Neural progenitor cell (in vitro differentiated cells): ENCODE measurements around the gene WNT2B. TPM values are rescaled to one million over a fixed set of nuclear protein-coding genes. Genes with fewer than 3 reads are reported as not detected.
A peak's percentile ranks its signal among the peaks of the same experiment; 100 is the strongest.

ENCODE experiments used
- DNase-seq: peaks from one replicate; pipeline ENCODE4 v3.0.0-alpha.2; 2016; ENCODE audit warnings: low spot score
- H2AFZ ChIP-seq: fragments of 200-600 bp; sonication (generic); replicated peaks from 2 replicates; pipeline ENCODE4 v1.6.1; 2016; ENCODE audit warnings: antibody characterized with exemption
- H3F3A ChIP-seq: fragments of 200-600 bp; sonication (generic); 2 replicates; pipeline ENCODE4 v1.6.1; 2016; ENCODE audit warnings: antibody characterized with exemption, low read depth
- H3K27ac ChIP-seq: fragments of 200-600 bp; sonication (generic); 2 replicates; pipeline ENCODE4 v1.5.1; 2016; ENCODE audit warnings: mild to moderate bottlenecking
- H3K27me3 ChIP-seq: fragments of 200-600 bp; sonication (generic); 2 replicates; pipeline ENCODE4 v1.6.1; 2016; ENCODE audit warnings: mild to moderate bottlenecking, moderate library complexity
- H3K36me3 ChIP-seq: fragments of 200-600 bp; sonication (generic); 2 replicates; pipeline ENCODE4 v1.5.1; 2016
- H3K4me1 ChIP-seq: fragments of 200-600 bp; sonication (generic); 2 replicates; pipeline ENCODE4 v1.6.1; 2016; ENCODE audit warnings: mixed run types
- H3K4me2 ChIP-seq: fragments of 200-600 bp; sonication (generic); 2 replicates; pipeline ENCODE4 v1.6.1; 2016
- H3K4me3 ChIP-seq: fragments of 200-600 bp; sonication (generic); 2 replicates; pipeline ENCODE4 v1.5.1; 2016
- H3K79me2 ChIP-seq: fragments of 200-600 bp; sonication (generic); 2 replicates; pipeline ENCODE4 v1.6.1; 2016; ENCODE audit warnings: low read depth
- H3K9ac ChIP-seq: fragments of 200-600 bp; sonication (generic); 2 replicates; pipeline ENCODE4 v1.6.1; 2016
- H3K9me3 ChIP-seq: fragments of 200-600 bp; sonication (generic); 2 replicates; pipeline ENCODE4 v1.5.1; 2016; ENCODE audit warnings: low read depth
- H4K20me1 ChIP-seq: fragments of 200-600 bp; sonication (generic); 2 replicates; pipeline ENCODE4 v1.6.1; 2016; ENCODE audit warnings: low read depth
- H3K27ac Mint-ChIP-seq: 3 replicates; pipeline ENCODE4 v1.8.0; 2021; ENCODE audit warnings: mixed read lengths
- H3K27me3 Mint-ChIP-seq: 2 replicates; pipeline ENCODE4 v1.8.0; 2022; ENCODE audit warnings: low read depth, mild to moderate bottlenecking, inconsistent platforms, moderate library complexity, mixed read lengths; ENCODE audit not compliant: insufficient read depth
- H3K36me3 Mint-ChIP-seq: 3 replicates; pipeline ENCODE4 v1.8.0; 2021; ENCODE audit warnings: mixed read lengths
- H3K4me1 Mint-ChIP-seq: 3 replicates; pipeline ENCODE4 v1.8.0; 2021; ENCODE audit warnings: mixed read lengths
- H3K4me3 Mint-ChIP-seq: 3 replicates; pipeline ENCODE4 v1.8.0; 2021; ENCODE audit warnings: mild to moderate bottlenecking, moderate library complexity, mixed read lengths
- H3K9me3 Mint-ChIP-seq: 3 replicates; pipeline ENCODE4 v1.8.0; 2020; ENCODE audit warnings: mixed read lengths
- CTCF ChIP-seq: fragments of 200-600 bp; sonication (generic); IDR thresholded peaks from 2 replicates; pipeline ENCODE4 v1.5.1; 2017; ENCODE audit warnings: antibody characterized with exemption, mild to moderate bottlenecking
- EZH2 ChIP-seq: fragments of 200-600 bp; sonication (generic); IDR thresholded peaks from 2 replicates; pipeline ENCODE4 v1.6.1; 2017; ENCODE audit warnings: antibody characterized with exemption, mild to moderate bottlenecking, moderate library complexity
- EZH2phosphoT487 ChIP-seq: fragments of 200-600 bp; sonication (generic); IDR thresholded peaks from 2 replicates; pipeline ENCODE4 v1.6.1; 2017; ENCODE audit warnings: antibody characterized with exemption
- total RNA-seq: library from RNA; depleted of rRNA; stranded (reverse); fragments of >200 nt; gene quantifications from 2 replicates; pipeline ENCODE4 v1.2.3, GENCODE V29; 2015; ENCODE audit warnings: low replicate concordance

WNT2B gene
- total RNA-seq, 1 donor from 2014 or later, result 1.6 TPM

DNA sequence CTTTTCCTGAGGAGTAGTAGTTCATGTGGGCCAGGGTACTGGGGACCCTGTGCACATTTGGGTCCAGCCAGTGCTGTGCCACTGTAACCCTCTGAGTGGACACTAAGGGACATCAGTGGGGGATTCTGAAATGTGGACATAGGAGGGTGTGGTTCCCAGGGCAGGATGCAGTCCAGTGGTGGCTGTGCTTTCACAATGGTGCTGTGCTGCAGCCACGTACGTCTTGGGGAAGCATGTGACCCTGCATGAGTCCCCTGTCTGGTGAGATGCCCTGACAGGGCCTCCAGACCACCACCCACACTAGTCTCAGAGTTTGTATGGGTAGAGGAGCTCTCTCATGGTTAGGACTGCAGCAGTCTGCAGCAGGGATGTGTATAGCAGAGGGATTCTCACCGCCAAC lies 37.8 kb upstream of the WNT2B start:
- H4K20me1 ChIP-seq, result no peaks in the 10 kb centered on the region
- Mint-ChIP-seq H3K36me3 (no peaks in the 10 kb centered on the region), H3K4me3 (no peak overlapping the region), H3K4me1 (peaks cover 11% of the 10 kb centered on the region), H3K9me3 (peaks cover 10% of the 10 kb centered on the region), H3K27me3 (peaks cover 3% of the 10 kb centered on the region), H3K27ac (no peak overlapping the region)
- TF ChIP-seq EZH2 (no peak), CTCF (no peak), EZH2phosphoT487 (no peak)
- no peak overlapping the region for H3K27ac ChIP-seq
- no peak overlapping the region for H2AFZ ChIP-seq
- H3K9ac ChIP-seq, result no peak overlapping the region
- no peak overlapping the region for H3K4me3 ChIP-seq
- H3K4me1 ChIP-seq, result no peaks in the 10 kb centered on the region
- H3F3A ChIP-seq, result peaks cover under 1% of the 10 kb centered on the region
- DNase-seq, result no peak
- no peaks in the 10 kb centered on the region for H3K36me3 ChIP-seq
- H3K79me2 ChIP-seq, result no peaks in the 10 kb centered on the region
- H3K27me3 ChIP-seq, result peaks cover 17% of the 10 kb centered on the region
- no peaks in the 10 kb centered on the region for H3K9me3 ChIP-seq
- no peak overlapping the region for H3K4me2 ChIP-seq

DNA sequence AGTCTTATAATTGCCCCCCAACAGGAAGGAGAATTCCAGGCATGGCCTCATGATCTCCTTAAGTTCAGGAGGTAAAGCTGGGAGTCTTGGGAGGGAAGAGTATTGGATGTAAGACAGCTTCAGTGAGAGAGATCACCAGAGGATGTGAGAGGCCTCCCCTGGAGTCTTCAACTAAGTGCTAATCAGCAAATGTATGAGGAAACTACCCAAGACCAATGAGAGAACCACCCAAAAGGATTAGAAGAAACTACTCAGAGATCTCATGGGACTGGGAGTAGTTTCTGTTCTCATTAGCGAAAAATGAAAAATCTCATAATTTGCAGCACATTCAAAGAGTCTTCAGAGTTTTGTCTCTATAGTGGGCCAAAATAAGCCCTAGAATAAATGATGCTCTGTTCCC lies 36.6 kb upstream of the WNT2B start:
- Mint-ChIP-seq H3K4me1 (no peaks in the 10 kb centered on the region), H3K4me3 (no peak overlapping the region), H3K27ac (peak overlapping the region; percentile 0), H3K9me3 (peaks cover 19% of the 10 kb centered on the region), H3K36me3 (peaks cover 2% of the 10 kb centered on the region), H3K27me3 (peaks cover 3% of the 10 kb centered on the region)
- Histone ChIP-seq H3K27ac (no peak overlapping the region), H3K27me3 (peaks cover 9% of the 10 kb centered on the region), H3K4me3 (no peak overlapping the region), H3K9me3 (no peaks in the 10 kb centered on the region), H3K9ac (no peak overlapping the region), H2AFZ (no peak overlapping the region), H3F3A (no peaks in the 10 kb centered on the region), H3K4me1 (no peaks in the 10 kb centered on the region), H3K4me2 (no peak overlapping the region), H3K36me3 (no peaks in the 10 kb centered on the region), H3K79me2 (no peaks in the 10 kb centered on the region), H4K20me1 (no peaks in the 10 kb centered on the region)
- TF ChIP-seq EZH2phosphoT487 (no peak), EZH2 (no peak), CTCF (no peak)
- no peak for DNase-seq

DNA sequence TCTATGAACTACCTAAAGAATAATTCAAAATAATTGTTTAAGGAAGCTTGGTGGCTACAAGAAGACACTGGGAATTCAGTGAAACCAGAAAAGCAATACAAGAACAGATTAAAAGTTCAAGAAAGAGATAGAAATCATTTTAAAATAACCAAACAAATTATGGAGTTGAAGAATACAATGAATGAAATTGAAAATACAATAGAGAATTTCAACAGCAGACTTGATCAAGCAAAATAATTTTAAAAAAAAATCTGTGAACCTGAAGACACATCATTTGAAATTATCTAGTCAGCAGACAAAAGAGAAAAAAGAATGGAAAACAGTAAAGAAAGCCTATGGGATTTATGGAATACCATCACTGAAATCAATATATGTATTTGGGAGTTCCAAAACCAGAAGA lies 31.2 kb upstream of the WNT2B start:
- Histone ChIP-seq H3K79me2 (no peaks in the 10 kb centered on the region), H3K27me3 (no peaks in the 10 kb centered on the region), H3K4me1 (no peaks in the 10 kb centered on the region), H3K36me3 (no peaks in the 10 kb centered on the region), H4K20me1 (no peaks in the 10 kb centered on the region), H3K4me3 (no peak overlapping the region), H3K9ac (no peak overlapping the region), H2AFZ (no peak overlapping the region), H3F3A (no peaks in the 10 kb centered on the region), H3K4me2 (no peak overlapping the region), H3K27ac (no peak overlapping the region), H3K9me3 (no peaks in the 10 kb centered on the region)
- Mint-ChIP-seq H3K27me3 (no peaks in the 10 kb centered on the region), H3K9me3 (peaks cover 45% of the 10 kb centered on the region), H3K4me1 (no peaks in the 10 kb centered on the region), H3K4me3 (no peak overlapping the region), H3K27ac (no peak overlapping the region), H3K36me3 (peaks cover 17% of the 10 kb centered on the region)
- TF ChIP-seq EZH2 (no peak), CTCF (no peak), EZH2phosphoT487 (no peak)
- no peak for DNase-seq

- no peaks in the 10 kb centered on the region for H3K79me2 ChIP-seq
These were observed 30.5 kb upstream of the WNT2B start for GRCh38 chr1:112478314-112478713.

More at GRCh38 chr1:112478314-112478713, 30.5 kb upstream of the WNT2B start:
- Histone ChIP-seq H3K27me3 (no peaks in the 10 kb centered on the region), H3K9ac (no peak overlapping the region), H3K4me2 (no peak overlapping the region), H3K4me1 (no peaks in the 10 kb centered on the region), H3K9me3 (no peaks in the 10 kb centered on the region), H3K4me3 (no peak overlapping the region), H4K20me1 (no peaks in the 10 kb centered on the region), H2AFZ (no peak overlapping the region), H3K27ac (no peak overlapping the region), H3K36me3 (no peaks in the 10 kb centered on the region), H3F3A (no peaks in the 10 kb centered on the region)
- no peak overlapping the region for H3K27ac Mint-ChIP-seq
- no peaks in the 10 kb centered on the region for H3K4me1 Mint-ChIP-seq
- no peak for DNase-seq
- peaks cover 45% of the 10 kb centered on the region for H3K9me3 Mint-ChIP-seq
- TF ChIP-seq CTCF (no peak), EZH2phosphoT487 (no peak), EZH2 (no peak)
- H3K36me3 Mint-ChIP-seq, result peaks cover 17% of the 10 kb centered on the region
- H3K27me3 Mint-ChIP-seq, result no peaks in the 10 kb centered on the region
- no peak overlapping the region for H3K4me3 Mint-ChIP-seq
